Stimulated activated CD4-positive, alpha-beta T cell treated with anti-CD3 and anti-CD28 coated beads, Interleukin-2, amount 100 ng/mL, for 4 hours (primary cell): ENCODE results near the gene KIR2DL4.
"Not testable (repeated sequence)": the region's sequence is repeated elsewhere in the genome, so short reads cannot be mapped to it uniquely, and the experiment has no call there.

Experiments
- DNase-seq: peaks from one replicate; pipeline ENCODE4 v3.0.0-alpha.2; 2020; ENCODE audit warnings: low read depth

Gene KIR2DL4

GRCh38 chr19:54804571-54804970, 1.2 kb downstream of the KIR2DL4 start:
- no peak for DNase-seq

- DNase-seq, result no peak
These were observed 2.5 kb downstream of the KIR2DL4 start for GRCh38 chr19:54805665-54806515.

GRCh38 chr19:54806516-54806838, 3.1 kb downstream of the KIR2DL4 start:
- DNase-seq, result no peak

DNA sequence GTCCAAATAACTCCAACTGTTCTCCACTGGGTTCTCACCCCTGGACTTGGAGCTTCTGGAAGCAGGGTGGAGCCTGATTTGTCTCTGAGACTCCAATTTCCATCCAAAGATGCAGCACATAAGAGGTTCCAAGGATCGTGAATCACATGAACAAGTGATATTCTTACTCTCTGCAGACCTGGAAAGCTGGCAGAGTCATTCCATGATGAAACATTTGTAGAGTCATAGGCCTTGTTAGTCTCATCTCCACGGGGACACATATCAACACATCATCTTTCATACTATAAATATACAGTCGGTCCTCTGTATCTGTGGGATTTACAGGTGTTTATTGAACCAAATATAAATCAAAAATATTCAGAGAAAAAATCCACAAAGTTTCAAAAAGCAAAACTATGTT, 11.2 kb downstream of the KIR2DL4 start:
- DNase-seq, result not testable (repeated sequence)

- DNase-seq, result not testable (repeated sequence)
These were observed 12.8 kb downstream of the KIR2DL4 start, which contains the start of gene KIR3DL1 for GRCh38 chr19:54816251-54816650. KIR3DL1 (plus strand) TSS chr19:54816468.

DNA sequence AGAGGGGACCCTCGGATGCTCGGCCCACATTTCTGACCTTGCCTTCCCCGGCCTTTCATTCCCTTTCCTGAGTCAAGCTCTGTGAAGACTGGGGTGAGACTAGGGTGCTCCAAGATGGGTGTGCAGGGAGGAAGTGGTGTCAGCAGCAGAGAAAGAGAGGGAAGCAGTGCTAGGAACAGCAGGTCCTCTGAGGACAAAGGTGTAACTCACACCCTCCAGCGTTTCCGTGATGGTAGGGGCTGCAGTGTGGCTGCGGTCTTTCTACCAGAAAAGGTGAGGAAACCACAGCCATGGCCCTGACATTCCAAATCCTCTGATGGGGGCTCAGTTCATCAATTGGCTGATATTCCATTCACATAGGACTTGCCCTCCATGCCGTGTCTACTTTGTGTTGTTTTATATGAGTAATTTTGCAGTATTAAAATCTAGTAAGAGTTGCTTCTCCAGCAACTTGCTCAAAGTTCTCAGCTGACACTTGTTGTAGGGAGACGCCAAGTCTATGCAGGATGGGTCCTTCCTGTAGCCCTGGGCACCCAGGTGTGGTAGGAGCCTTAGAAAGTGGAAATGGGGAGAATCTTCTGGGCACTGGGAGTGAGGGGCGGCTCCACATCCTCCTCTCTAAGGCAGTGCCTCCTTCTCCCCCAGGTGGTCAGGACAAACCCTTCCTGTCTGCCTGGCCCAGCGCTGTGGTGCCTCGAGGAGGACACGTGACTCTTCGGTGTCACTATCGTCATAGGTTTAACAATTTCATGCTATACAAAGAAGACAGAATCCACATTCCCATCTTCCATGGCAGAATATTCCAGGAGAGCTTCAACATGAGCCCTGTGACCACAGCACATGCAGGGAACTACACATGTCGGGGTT, 14.5 kb downstream of the KIR2DL4 start:
- DNase-seq, result no peak

DNA sequence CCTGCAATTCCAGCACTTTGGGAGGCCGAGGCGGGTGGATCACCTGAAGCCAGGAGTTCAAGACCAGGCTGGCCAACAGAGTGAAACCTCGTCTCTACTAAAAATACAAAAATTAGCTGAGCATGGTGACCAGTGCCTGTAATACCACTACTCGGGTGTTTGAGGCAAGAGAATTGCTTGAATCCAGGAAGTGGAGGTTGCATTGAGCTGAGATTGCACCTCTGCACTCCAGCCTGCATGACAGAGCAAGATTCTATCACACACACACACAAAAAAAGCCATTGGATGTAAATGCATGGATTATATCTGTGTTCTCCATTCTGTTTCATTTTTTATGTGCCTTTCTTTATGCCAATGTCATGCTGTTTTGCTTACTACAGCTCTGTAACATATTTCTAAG, 21.0 kb downstream of the KIR2DL4 start:
- not testable (repeated sequence) for DNase-seq

DNA sequence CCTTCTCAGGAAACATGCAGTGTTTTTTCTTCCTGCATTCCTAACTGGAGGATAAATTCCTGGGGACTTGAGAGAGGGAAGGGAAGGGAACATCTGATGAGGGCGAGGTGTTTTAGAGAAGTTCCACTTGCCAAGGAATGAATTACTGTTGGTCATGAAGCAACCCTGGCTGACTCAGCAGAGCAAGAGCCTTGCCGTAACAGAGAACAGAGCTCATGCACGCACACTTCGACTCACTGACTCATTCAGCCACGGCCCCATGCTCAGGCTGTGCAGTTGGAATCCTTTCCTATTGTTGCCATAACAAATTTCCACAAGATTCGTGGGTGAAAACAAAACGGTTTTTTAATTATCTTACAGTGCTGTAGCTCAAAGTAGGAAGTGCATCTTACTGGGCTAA, 21.9 kb downstream of the KIR2DL4 start:
- not testable (repeated sequence) for DNase-seq

DNA sequence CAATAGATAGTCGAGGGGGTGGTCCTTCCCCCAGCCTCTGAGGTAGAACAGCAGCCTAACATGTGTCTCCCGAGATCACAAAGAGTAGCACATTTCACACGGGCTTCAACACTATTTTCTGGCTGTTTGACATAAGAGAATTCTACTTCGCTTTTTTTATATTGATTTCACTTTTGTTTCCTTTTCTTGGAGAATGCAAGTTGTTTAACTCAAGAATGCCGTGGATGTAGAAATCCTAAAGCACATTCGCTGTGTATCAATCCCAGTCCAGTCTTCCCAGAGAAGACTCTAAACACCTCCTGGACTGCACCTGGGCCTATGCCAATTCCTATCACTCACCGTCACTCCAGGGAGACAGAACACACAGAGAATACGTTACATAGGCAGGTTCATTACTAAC, 24.7 kb downstream of the KIR2DL4 start:
- DNase-seq, result not testable (repeated sequence)

DNA sequence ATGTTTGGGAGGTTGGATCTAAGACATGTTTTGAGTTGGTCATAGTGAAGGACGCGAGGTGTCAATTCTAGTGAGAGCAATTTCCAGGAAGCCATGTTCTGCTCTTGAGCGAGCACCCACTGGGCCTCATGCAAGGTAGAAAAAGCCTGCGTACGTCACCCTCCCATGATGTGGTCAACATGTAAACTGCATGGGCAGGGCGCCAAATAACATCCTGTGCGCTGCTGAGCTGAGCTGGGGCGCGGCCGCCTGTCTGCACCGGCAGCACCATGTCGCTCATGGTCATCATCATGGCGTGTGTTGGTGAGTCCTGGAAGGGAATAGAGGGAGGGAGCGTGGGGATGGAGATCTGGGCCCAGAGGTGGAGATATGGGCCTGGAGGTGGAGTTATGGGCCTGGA, 29.1 kb downstream of the KIR2DL4 start, which contains the start of gene KIR2DS4:
Gene KIR2DS4 (plus strand): TSS at position 181 of the 400 bp plus-strand sequence.
- not testable (repeated sequence) for DNase-seq

DNA sequence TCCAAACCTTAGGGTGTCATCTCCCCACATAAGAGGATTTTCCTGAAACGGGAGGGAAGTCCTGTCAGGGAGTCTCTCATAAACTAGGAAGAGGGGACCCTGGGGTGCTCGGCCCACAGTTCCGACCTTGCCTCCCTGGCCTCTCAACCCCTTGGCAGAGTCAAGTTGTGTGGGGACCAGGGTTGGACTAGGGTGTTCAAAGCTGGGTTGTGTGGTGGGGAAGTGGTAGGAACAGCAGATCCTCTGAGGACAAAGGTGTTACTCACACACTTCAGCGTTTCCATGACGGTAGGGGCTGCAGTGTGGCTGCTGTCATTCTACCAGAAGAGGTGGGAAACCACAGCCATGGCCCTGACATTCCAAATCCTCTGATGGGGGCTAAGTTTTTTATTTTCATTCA, 31.7 kb downstream of the KIR2DL4 start:
- not testable (repeated sequence) for DNase-seq

DNA sequence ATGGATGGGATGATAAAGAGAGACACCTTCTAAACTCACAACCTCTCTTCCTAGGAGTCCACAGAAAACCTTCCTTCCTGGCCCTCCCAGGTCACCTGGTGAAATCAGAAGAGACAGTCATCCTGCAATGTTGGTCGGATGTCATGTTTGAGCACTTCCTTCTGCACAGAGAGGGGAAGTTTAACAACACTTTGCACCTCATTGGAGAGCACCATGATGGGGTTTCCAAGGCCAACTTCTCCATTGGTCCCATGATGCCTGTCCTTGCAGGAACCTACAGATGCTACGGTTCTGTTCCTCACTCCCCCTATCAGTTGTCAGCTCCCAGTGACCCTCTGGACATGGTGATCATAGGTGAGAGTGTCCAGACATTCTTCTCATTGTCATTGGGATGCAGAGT, 34.1 kb downstream of the KIR2DL4 start:
- DNase-seq, result not testable (repeated sequence)

GRCh38 chr19:54843171-54843570, 39.8 kb downstream of the KIR2DL4 start:
- DNase-seq, result not testable (repeated sequence)

DNA sequence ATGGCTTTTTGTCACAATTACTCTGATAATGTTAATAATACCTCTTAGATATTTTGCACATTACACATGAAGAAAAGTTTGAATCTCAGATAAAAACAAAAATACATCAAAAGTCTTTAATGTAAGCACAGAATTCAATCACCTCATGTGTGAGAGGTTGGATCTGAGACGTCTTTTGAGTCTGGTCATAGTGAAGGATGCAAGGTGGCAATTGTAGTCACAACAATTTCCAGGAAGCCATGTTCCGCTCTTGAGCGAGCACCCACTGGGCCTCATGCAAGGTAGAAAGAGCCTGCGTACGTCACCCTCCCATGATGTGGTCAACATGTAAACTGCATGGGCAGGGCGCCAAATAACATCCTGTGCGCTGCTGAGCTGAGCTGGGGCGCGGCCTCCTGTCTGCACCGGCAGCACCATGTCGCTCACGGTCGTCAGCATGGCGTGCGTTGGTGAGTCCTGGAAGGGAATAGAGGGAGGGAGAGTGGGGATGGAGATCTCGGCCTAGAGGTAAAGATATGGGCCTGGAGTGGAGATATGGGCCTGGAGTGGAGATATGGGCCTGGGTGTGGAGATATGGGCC, 46.7 kb downstream of the KIR2DL4 start, which contains the start of gene KIR3DL2:
Gene KIR3DL2 (plus strand): TSS at position 383 of the 580 bp plus-strand sequence. CDS start 33 bp downstream, at position 416.
- DNase-seq, result not testable (repeated sequence)

- no peak for DNase-seq
These were observed 47.5 kb downstream of the KIR2DL4 start for GRCh38 chr19:54850930-54851329.

DNA sequence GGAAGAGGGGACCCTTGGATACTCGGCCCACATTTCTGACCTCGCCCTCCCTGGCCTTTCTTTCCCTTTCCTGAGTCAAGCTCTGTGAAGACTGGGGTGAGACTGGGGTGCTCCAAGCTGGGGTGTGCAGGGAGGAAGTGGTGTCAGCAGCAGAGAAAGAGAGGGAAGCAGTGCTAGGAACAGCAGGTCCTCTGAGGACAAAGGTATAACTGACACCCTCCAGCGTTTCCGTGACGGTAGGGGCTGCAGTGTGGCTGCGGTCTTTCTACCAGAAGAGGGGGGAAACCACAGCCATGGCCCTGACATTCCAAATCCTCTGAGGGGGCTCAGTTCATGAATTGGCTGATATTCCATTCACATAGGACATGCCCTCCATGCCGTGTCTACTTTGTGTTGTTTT, 47.9 kb downstream of the KIR2DL4 start:
- no peak for DNase-seq

GRCh38 chr19:54855241-54855640, 51.8 kb downstream of the KIR2DL4 start:
- not testable (repeated sequence) for DNase-seq

GRCh38 chr19:54858476-54858875, 55.1 kb downstream of the KIR2DL4 start:
- not testable (repeated sequence) for DNase-seq

DNA sequence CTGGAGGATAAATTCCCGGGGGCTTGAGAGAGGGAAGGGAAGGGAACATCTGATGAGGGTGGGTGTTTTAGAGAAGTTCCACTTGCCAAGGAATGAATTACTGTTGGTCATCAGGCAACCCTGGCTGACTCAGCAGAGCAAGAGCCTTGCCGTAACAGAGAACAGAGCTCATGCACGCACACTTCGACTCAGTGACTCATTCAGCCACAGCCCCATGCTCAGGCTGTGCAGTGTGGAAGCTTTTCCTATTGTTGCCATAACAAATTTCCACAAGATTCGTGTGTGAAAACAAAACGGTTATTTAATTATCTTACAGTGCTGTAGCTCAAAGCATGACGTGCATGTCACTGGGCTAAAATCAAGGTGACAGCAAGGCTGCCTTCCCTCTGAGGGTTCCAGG, 56.0 kb downstream of the KIR2DL4 start:
- DNase-seq, result not testable (repeated sequence)

DNA sequence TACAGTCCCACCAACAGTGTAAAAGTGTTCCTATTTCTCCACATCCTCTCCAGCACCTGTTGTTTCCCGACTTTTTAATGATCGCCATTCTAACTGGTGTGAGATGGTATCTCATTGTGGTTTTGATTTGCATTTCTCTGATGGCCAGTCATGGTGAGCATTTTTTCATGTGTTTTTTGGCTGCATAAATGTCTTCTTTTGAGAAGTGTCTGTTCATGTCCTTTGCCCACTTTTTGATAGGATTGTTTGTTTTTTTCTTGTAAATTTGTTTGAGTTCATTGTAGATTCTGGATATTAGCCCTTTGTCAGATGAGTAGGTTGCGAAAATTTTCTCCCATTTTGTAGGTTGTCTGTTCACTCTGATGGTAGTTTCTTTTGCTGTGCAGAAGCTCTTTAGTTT, 60.0 kb downstream of the KIR2DL4 start:
- not testable (repeated sequence) for DNase-seq
